Measurements from ENCODE around the gene GALNT10. TPM values are rescaled to one million over a fixed set of nuclear protein-coding genes. Genes with fewer than 3 reads are reported as not detected.

GALNT10 gene
- total RNA-seq, 1 donor from 2014 or later: 96.1 TPM

GRCh38 chr5:154444556-154445421, 254.3 kb downstream of the GALNT10 start:
- Histone ChIP-seq H3K27me3 (ENCODE audit: insufficient read depth, low read length) (no peaks in the 10 kb centered on the region), H3K9ac (ENCODE audit: low read length) (peak overlapping the region; percentile 89), H4K20me1 (ENCODE audit: insufficient read depth, low read length) (peaks cover 31% of the 10 kb centered on the region), H3K4me1 (ENCODE audit: insufficient read depth, low read length) (peaks cover 14% of the 10 kb centered on the region), H3K9me3 (ENCODE audit: insufficient read depth, low read depth, low read length) (no peaks in the 10 kb centered on the region), H3K36me3 (ENCODE audit: insufficient read depth, low read length) (peaks cover 8% of the 10 kb centered on the region), H3K79me2 (ENCODE audit: insufficient read depth, low read length) (peaks cover 36% of the 10 kb centered on the region), H3K4me2 (ENCODE audit: low read length) (peak overlapping the region; percentile 99), H3K27ac (ENCODE audit: low read depth, low read length) (peak overlapping the region; percentile 47), H3K4me3 (ENCODE audit: insufficient read depth, low read depth, low read length) (peak overlapping the region; percentile 90), H2AFZ (ENCODE audit: low read depth, low read length) (peak overlapping the region; percentile 98)
- no peaks in the 10 kb centered on the region for H3K27me3 Mint-ChIP-seq (ENCODE audit: low read depth, unreplicated experiment)
- H3K27ac Mint-ChIP-seq (ENCODE audit: unreplicated experiment): no peak overlapping the region
- peaks cover 13% of the 10 kb centered on the region for H3K36me3 Mint-ChIP-seq (ENCODE audit: low read depth, unreplicated experiment)
- peak overlapping the region; percentile 98 for H3K4me3 Mint-ChIP-seq (ENCODE audit: unreplicated experiment)
- peaks cover 2% of the 10 kb centered on the region for H3K9me3 Mint-ChIP-seq (ENCODE audit: unreplicated experiment)
- TF ChIP-seq EZH2 (IDR thresholded peaks at IDR 0.05; ENCODE audit: insufficient read depth, low read length): no peak
- no peak for TF ChIP-seq CTCF (IDR thresholded peaks at IDR 0.05; ENCODE audit: insufficient read depth, low read depth, low read length)
- no peak for DNase-seq (ENCODE audit: low read depth)
- FAIRE-seq: no peak
- H3K4me1 Mint-ChIP-seq (ENCODE audit: low read depth, unreplicated experiment): peaks cover 10% of the 10 kb centered on the region

GRCh38 chr5:154445422-154446194, 255.1 kb downstream of the GALNT10 start, which contains the start of gene SAP30L:
SAP30L (plus strand) TSS chr5:154445997; CDS start chr5:154446605, 608 bp downstream.
- H3K27ac Mint-ChIP-seq (ENCODE audit: unreplicated experiment): peak within 1 kb of the TSS; percentile 87
- peak within 1 kb of the TSS; percentile 98 for H3K4me3 Mint-ChIP-seq (ENCODE audit: unreplicated experiment)
- Histone ChIP-seq H3K4me2 (ENCODE audit: low read length) (peak within 1 kb of the TSS; percentile 99), H2AFZ (ENCODE audit: low read depth, low read length) (peak within 1 kb of the TSS; percentile 98), H3K9me3 (ENCODE audit: insufficient read depth, low read depth, low read length) (no peaks in the 10 kb centered on the region), H4K20me1 (ENCODE audit: insufficient read depth, low read length) (peaks cover 40% of the 10 kb centered on the region), H3K9ac (ENCODE audit: low read length) (peak within 1 kb of the TSS; percentile 89), H3K27me3 (ENCODE audit: insufficient read depth, low read length) (no peaks in the 10 kb centered on the region), H3K36me3 (ENCODE audit: insufficient read depth, low read length) (peaks cover 6% of the 10 kb centered on the region), H3K4me3 (ENCODE audit: insufficient read depth, low read depth, low read length) (peak within 1 kb of the TSS; percentile 90), H3K4me1 (ENCODE audit: insufficient read depth, low read length) (peaks cover 14% of the 10 kb centered on the region), H3K79me2 (ENCODE audit: insufficient read depth, low read length) (peaks cover 42% of the 10 kb centered on the region), H3K27ac (ENCODE audit: low read depth, low read length) (peak within 1 kb of the TSS; percentile 51)
- peak; percentile 79 for DNase-seq (ENCODE audit: low read depth)
- FAIRE-seq: no peak
- TF ChIP-seq CTCF (IDR thresholded peaks at IDR 0.05; ENCODE audit: insufficient read depth, low read depth, low read length) (no peak), EZH2 (IDR thresholded peaks at IDR 0.05; ENCODE audit: insufficient read depth, low read length) (no peak)
- H3K36me3 Mint-ChIP-seq (ENCODE audit: low read depth, unreplicated experiment): peaks cover 12% of the 10 kb centered on the region
- H3K9me3 Mint-ChIP-seq (ENCODE audit: unreplicated experiment): peaks cover 2% of the 10 kb centered on the region
- no peaks in the 10 kb centered on the region for H3K27me3 Mint-ChIP-seq (ENCODE audit: low read depth, unreplicated experiment)
- peaks cover 13% of the 10 kb centered on the region for H3K4me1 Mint-ChIP-seq (ENCODE audit: low read depth, unreplicated experiment)
